Mesenchymal stem cell (in vitro differentiated cells and primary cell): ENCODE measurements around the gene ATP5F1A.

Experiments used
- DNase-seq: peaks from one replicate; pipeline ENCODE4 v3.0.0-alpha.2; 2013
- H2AFZ ChIP-seq: one replicate; pipeline ENCODE4 v1.6.1; 2013; ENCODE audit warnings: low read depth, mild to moderate bottlenecking, control low read depth, inconsistent platforms, low read length, moderate library complexity
- H2AK5ac ChIP-seq: 2 replicates; pipeline ENCODE4 v1.6.1; 2013; ENCODE audit warnings: low read length, moderate library complexity, mild to moderate bottlenecking, inconsistent platforms; ENCODE audit not compliant: severe bottlenecking
- H2BK120ac ChIP-seq: one replicate; pipeline ENCODE4 v1.6.1; 2013; ENCODE audit warnings: low read depth, mild to moderate bottlenecking, inconsistent platforms, low read length, moderate library complexity
- H2BK12ac ChIP-seq, 2 experiments: one replicate each; pipeline ENCODE4 v1.6.1; 2013; ENCODE audit warnings: inconsistent platforms in 2 of 2, low read length in 2 of 2, mild to moderate bottlenecking in 2 of 2, moderate library complexity in 2 of 2, control low read depth in 1 of 2
- H2BK15ac ChIP-seq: one replicate; pipeline ENCODE4 v1.6.1; 2013; ENCODE audit warnings: mild to moderate bottlenecking, low read depth, inconsistent platforms; ENCODE audit not compliant: poor library complexity, severe bottlenecking
- H2BK5ac ChIP-seq: 2 replicates; pipeline ENCODE4 v1.6.1; 2013; ENCODE audit warnings: low read depth, mild to moderate bottlenecking, low read length, control low read depth, inconsistent platforms; ENCODE audit not compliant: poor library complexity, severe bottlenecking
- H3K14ac ChIP-seq, 2 experiments: one replicate each; pipeline ENCODE4 v1.6.1; 2013; ENCODE audit warnings: inconsistent platforms in 2 of 2, low read length in 2 of 2, control low read depth in 1 of 2, mild to moderate bottlenecking in 1 of 2, moderate library complexity in 1 of 2
- H3K18ac ChIP-seq, 2 experiments: one replicate each; pipeline ENCODE4 v1.6.1; 2013; ENCODE audit warnings: inconsistent platforms in 2 of 2, low read length in 2 of 2, control low read depth in 1 of 2, low read depth in 1 of 2, mild to moderate bottlenecking in 1 of 2
- H3K23ac ChIP-seq, 2 experiments: one replicate each; pipeline ENCODE4 v1.6.1; 2013; ENCODE audit warnings: inconsistent platforms in 2 of 2, low read length in 2 of 2, mild to moderate bottlenecking in 2 of 2, moderate library complexity in 2 of 2, control low read depth in 1 of 2
- H3K27ac ChIP-seq: 2 replicates; pipeline ENCODE4 v1.5.1; 2013; ENCODE audit warnings: mild to moderate bottlenecking, moderate library complexity, low read length, control low read depth, inconsistent platforms; ENCODE audit not compliant: poor library complexity, severe bottlenecking
- H3K27me3 ChIP-seq, 2 experiments: 2 replicates each; pipeline versions ENCODE4 v1.6.1 to v1.7.0; 2013; ENCODE audit warnings: low read length in 2 of 2, mild to moderate bottlenecking in 2 of 2, moderate library complexity in 2 of 2, control low read depth in 1 of 2, inconsistent platforms in 1 of 2; ENCODE audit not compliant: control insufficient read depth in 1 of 2, insufficient read depth in 1 of 2
- H3K36me3 ChIP-seq, 2 experiments: 2 replicates each; pipeline versions ENCODE4 v1.6.1 to v1.7.0; 2013; ENCODE audit warnings: low read length in 2 of 2, control low read depth in 1 of 2, inconsistent platforms in 1 of 2, low read depth in 1 of 2, mild to moderate bottlenecking in 1 of 2; ENCODE audit not compliant: insufficient read depth in 2 of 2, control insufficient read depth in 1 of 2
- H3K4ac ChIP-seq, 2 experiments: one replicate each; pipeline ENCODE4 v1.6.1; 2013; ENCODE audit warnings: inconsistent platforms in 2 of 2, low read length in 2 of 2, mild to moderate bottlenecking in 2 of 2, moderate library complexity in 2 of 2, control low read depth in 1 of 2, low read depth in 1 of 2
- H3K4me1 ChIP-seq: 2 replicates; pipeline ENCODE4 v1.6.1; 2013; ENCODE audit warnings: low read depth, low read length, control low read depth; ENCODE audit not compliant: control insufficient read depth, insufficient read depth
- H3K4me2 ChIP-seq: 2 replicates; pipeline ENCODE4 v1.6.1; 2013; ENCODE audit warnings: low read length, mild to moderate bottlenecking, inconsistent platforms; ENCODE audit not compliant: poor library complexity, severe bottlenecking
- H3K4me3 ChIP-seq, 2 experiments: 2 replicates each; pipeline versions ENCODE4 v1.5.1 to v1.7.0; 2013; ENCODE audit warnings: low read length in 2 of 2, mild to moderate bottlenecking in 2 of 2, control low read depth in 1 of 2, low read depth in 1 of 2; ENCODE audit not compliant: insufficient read depth in 1 of 2
- H3K79me1 ChIP-seq: replicated peaks from 2 replicates; pipeline ENCODE4 v1.6.1; 2013; ENCODE audit warnings: mild to moderate bottlenecking, control low read depth, low read length, inconsistent platforms; ENCODE audit not compliant: poor library complexity, severe bottlenecking
- H3K9ac ChIP-seq: 2 replicates; pipeline ENCODE4 v1.7.0; 2013; ENCODE audit warnings: mild to moderate bottlenecking, low read length, moderate library complexity
- H3K9me3 ChIP-seq: 2 replicates; pipeline ENCODE4 v1.7.0; 2013; ENCODE audit warnings: mild to moderate bottlenecking, low read length; ENCODE audit not compliant: control insufficient read depth
- H4K8ac ChIP-seq: one replicate; pipeline ENCODE4 v1.6.1; 2013; ENCODE audit warnings: inconsistent platforms, mild to moderate bottlenecking, low read length, moderate library complexity
- H4K91ac ChIP-seq: one replicate; pipeline ENCODE4 v1.6.1; 2013; ENCODE audit warnings: mild to moderate bottlenecking, low read length, inconsistent platforms
- WGBS: methylation state at CpG from one replicate; pipeline ENCODE4 v1.1.7; 2013; ENCODE audit warnings: mixed read lengths; 5-methylcytosine and 5-hydroxymethylcytosine counted together

ATP5F1A gene

GRCh38 chr18:46099463-46099862 lies 1.4 kb upstream of the ATP5F1A start:
- Histone ChIP-seq H2BK120ac (no peak overlapping the region), H3K4ac (no peak overlapping the region), H3K23ac (no peak overlapping the region), H3K36me3 (peaks cover 4 to 7% of the 10 kb centered on the region in 2 experiments), H3K14ac (no peak overlapping the region), H3K27ac (no peak overlapping the region), H2BK15ac (no peak overlapping the region), H2AFZ (no peak overlapping the region), H4K8ac (no peak overlapping the region), H4K91ac (no peak overlapping the region), H2BK5ac (no peak overlapping the region), H3K27me3 (no peaks in the 10 kb centered on the region), H2AK5ac (no peak overlapping the region), H3K9me3 (no peaks in the 10 kb centered on the region), H2BK12ac (no peak overlapping the region), H3K4me1 (peaks cover 11% of the 10 kb centered on the region), H3K9ac (no peak overlapping the region), H3K79me1 (peaks cover 5% of the 10 kb centered on the region), H3K4me3 (no peak overlapping the region), H3K18ac (no peak overlapping the region), H3K4me2 (no peak overlapping the region)
- WGBS: 94% methylated on average over 8 of the region's 8 CpGs
- DNase-seq: no peak

- no peak overlapping the region for H3K14ac ChIP-seq
- peaks cover 3% of the 10 kb centered on the region for H3K79me1 ChIP-seq
- no peak overlapping the region for H3K23ac ChIP-seq
- H3K4me1 ChIP-seq: peaks cover 11% of the 10 kb centered on the region
- peak overlapping the region; percentile 77 for H3K4me2 ChIP-seq
- no peak overlapping the region for H2BK5ac ChIP-seq
- no peak overlapping the region for H2AK5ac ChIP-seq
- H2AFZ ChIP-seq: peak overlapping the region; percentile 85
- peak overlapping the region in 1 of 2 experiments; percentile 43 for H2BK12ac ChIP-seq
- peak overlapping the region; percentile 95 for H4K8ac ChIP-seq
- 29% methylated on average over 16 of the region's 16 CpGs for WGBS
- peak overlapping the region in 1 of 2 experiments; percentile 75 for H3K4ac ChIP-seq
- H4K91ac ChIP-seq: peak overlapping the region; percentile 67
- H3K18ac ChIP-seq: peak overlapping the region; percentile 81 to 90
- peak overlapping the region in 1 of 2 experiments; percentile 100 for H3K4me3 ChIP-seq
- H3K36me3 ChIP-seq: peaks cover 7 to 13% of the 10 kb centered on the region in 2 experiments
- H3K27ac ChIP-seq: peak overlapping the region; percentile 68
- no peak for DNase-seq
- no peaks in the 10 kb centered on the region for H3K9me3 ChIP-seq
- no peaks in the 10 kb centered on the region for H3K27me3 ChIP-seq
- H2BK120ac ChIP-seq: no peak overlapping the region
- H3K9ac ChIP-seq: peak overlapping the region; percentile 99
- H2BK15ac ChIP-seq: peak overlapping the region; percentile 12
Observed at GRCh38 chr18:46098616-46098933, 479 bp upstream of the ATP5F1A start.

GRCh38 chr18:46097431-46097800 lies 680 bp downstream of the ATP5F1A start:
- H4K8ac ChIP-seq: peak overlapping the region; percentile 97
- H3K18ac ChIP-seq: peak overlapping the region; percentile 98 to 100
- peak overlapping the region; percentile 71 for H2BK120ac ChIP-seq
- H3K9ac ChIP-seq: peak overlapping the region; percentile 99
- no peaks in the 10 kb centered on the region for H3K9me3 ChIP-seq
- H3K4me1 ChIP-seq: peaks cover 13% of the 10 kb centered on the region
- peak overlapping the region; percentile 84 for H2AK5ac ChIP-seq
- peak overlapping the region; percentile 81 for H3K4me2 ChIP-seq
- peak overlapping the region; percentile 93 to 98 for H3K4ac ChIP-seq
- no peaks in the 10 kb centered on the region for H3K27me3 ChIP-seq
- peak overlapping the region; percentile 60 for H2AFZ ChIP-seq
- peak overlapping the region; percentile 98 for H4K91ac ChIP-seq
- no peak for DNase-seq
- H3K4me3 ChIP-seq: peak overlapping the region; percentile 99 to 100
- H2BK15ac ChIP-seq: no peak overlapping the region
- peaks cover 17 to 24% of the 10 kb centered on the region in 2 experiments for H3K36me3 ChIP-seq
- peak overlapping the region; percentile 71 to 85 for H3K23ac ChIP-seq
- H2BK12ac ChIP-seq: no peak overlapping the region
- H3K27ac ChIP-seq: peak overlapping the region; percentile 85
- no peak overlapping the region for H2BK5ac ChIP-seq
- H3K79me1 ChIP-seq: peaks cover 3% of the 10 kb centered on the region
- WGBS: 1% methylated on average over 8 of the region's 8 CpGs
- H3K14ac ChIP-seq: peak overlapping the region in 1 of 2 experiments; percentile 99

- DNase-seq: peak; percentile 26
- no peaks in the 10 kb centered on the region for H3K9me3 ChIP-seq
- H3K4me3 ChIP-seq: peak overlapping the region; percentile 99 to 100
- no peak overlapping the region for H4K8ac ChIP-seq
- H3K27ac ChIP-seq: peak overlapping the region; percentile 9
- no peak overlapping the region for H3K14ac ChIP-seq
- H4K91ac ChIP-seq: no peak overlapping the region
- no peak overlapping the region for H2BK12ac ChIP-seq
- H2AK5ac ChIP-seq: no peak overlapping the region
- H2AFZ ChIP-seq: no peak overlapping the region
- H3K18ac ChIP-seq: peak overlapping the region in 1 of 2 experiments; percentile 2
- 61% methylated on average over 17 of the region's 22 CpGs for WGBS
- H2BK15ac ChIP-seq: no peak overlapping the region
- H3K4me2 ChIP-seq: peak overlapping the region; percentile 81
- no peak overlapping the region for H3K4ac ChIP-seq
- no peak overlapping the region for H3K23ac ChIP-seq
- H2BK5ac ChIP-seq: no peak overlapping the region
- peaks cover 22 to 26% of the 10 kb centered on the region in 2 experiments for H3K36me3 ChIP-seq
- H3K27me3 ChIP-seq: no peaks in the 10 kb centered on the region
- H2BK120ac ChIP-seq: no peak overlapping the region
- peaks cover 3% of the 10 kb centered on the region for H3K79me1 ChIP-seq
- peaks cover 13% of the 10 kb centered on the region for H3K4me1 ChIP-seq
- H3K9ac ChIP-seq: peak overlapping the region; percentile 99
Observed at GRCh38 chr18:46096651-46097300, 1.3 kb downstream of the ATP5F1A start.
